ENCODE results near the gene C9orf78.

Gene C9orf78

GRCh38 chr9:129781981-129782380 is 53.1 kb downstream of the C9orf78 start:
- TF ChIP-seq REST (IDR thresholded peaks at IDR 0.05; ENCODE audit: insufficient read depth in 1 of 2, low read depth in 2 of 2, low read length in 2 of 2) = no peak
- no peak for TF ChIP-seq POLR2AphosphoS5 (IDR thresholded peaks at IDR 0.05; ENCODE audit: low read depth, low read length)
- no peak for TF ChIP-seq TAF1 (IDR thresholded peaks at IDR 0.05; ENCODE audit: borderline replicate concordance, insufficient read depth, low read length)
- no peak for TF ChIP-seq SIN3A (IDR thresholded peaks at IDR 0.05; ENCODE audit: borderline replicate concordance, insufficient read depth, low read length)
- TF ChIP-seq FOXP2 (optimal IDR thresholded peaks at IDR 0.05; ENCODE audit: borderline replicate concordance, extremely low read depth, extremely low read length, insufficient read depth) = no peak

- no peak for TF ChIP-seq SIN3A (IDR thresholded peaks at IDR 0.05; ENCODE audit: borderline replicate concordance, insufficient read depth, low read length)
These were observed 53.9 kb downstream of the C9orf78 start for GRCh38 chr9:129781131-129781530.

GRCh38 chr9:129779560-129780190 is 55.4 kb downstream of the C9orf78 start:
- TF ChIP-seq FOXP2 (optimal IDR thresholded peaks at IDR 0.05; ENCODE audit: borderline replicate concordance, extremely low read depth, extremely low read length, insufficient read depth) (no peak), SIN3A (IDR thresholded peaks at IDR 0.05; ENCODE audit: borderline replicate concordance, insufficient read depth, low read length) (no peak), POLR2AphosphoS5 (IDR thresholded peaks at IDR 0.05; ENCODE audit: low read depth, low read length) (no peak), REST (IDR thresholded peaks at IDR 0.05; ENCODE audit: insufficient read depth in 1 of 2, low read depth in 2 of 2, low read length in 2 of 2) (no peak), TAF1 (IDR thresholded peaks at IDR 0.05; ENCODE audit: borderline replicate concordance, insufficient read depth, low read length) (no peak)

GRCh38 chr9:129778469-129778868 is 56.6 kb downstream of the C9orf78 start:
- no peak for TF ChIP-seq FOXP2 (optimal IDR thresholded peaks at IDR 0.05; ENCODE audit: borderline replicate concordance, extremely low read depth, extremely low read length, insufficient read depth)
- TF ChIP-seq SIN3A (IDR thresholded peaks at IDR 0.05; ENCODE audit: borderline replicate concordance, insufficient read depth, low read length) = no peak
- no peak for TF ChIP-seq POLR2AphosphoS5 (IDR thresholded peaks at IDR 0.05; ENCODE audit: low read depth, low read length)
- TF ChIP-seq TAF1 (IDR thresholded peaks at IDR 0.05; ENCODE audit: borderline replicate concordance, insufficient read depth, low read length) = no peak
- no peak for TF ChIP-seq REST (IDR thresholded peaks at IDR 0.05; ENCODE audit: insufficient read depth in 1 of 2, low read depth in 2 of 2, low read length in 2 of 2)

GRCh38 chr9:129777769-129778130 is 57.3 kb downstream of the C9orf78 start:
- TF ChIP-seq FOXP2 (optimal IDR thresholded peaks at IDR 0.05; ENCODE audit: borderline replicate concordance, extremely low read depth, extremely low read length, insufficient read depth) = no peak
- no peak for TF ChIP-seq POLR2AphosphoS5 (IDR thresholded peaks at IDR 0.05; ENCODE audit: low read depth, low read length)
- no peak for TF ChIP-seq SIN3A (IDR thresholded peaks at IDR 0.05; ENCODE audit: borderline replicate concordance, insufficient read depth, low read length)

Data from PFSK-1 (cell line).